ENCODE results near the gene NPW. TPM values are rescaled to one million over a fixed set of nuclear protein-coding genes. Genes with fewer than 3 reads are reported as not detected.

NPW gene
- total RNA-seq, 1 donor from 2014 or later: 4.2 TPM

GRCh38 chr16:2048116-2048543 lies 28.5 kb downstream of the NPW start:
- Mint-ChIP-seq H3K4me1 (ENCODE audit: low read depth) (peaks cover 10% of the 10 kb centered on the region), H3K9me3 (no peaks in the 10 kb centered on the region), H3K4me3 (ENCODE audit: low read depth) (peak overlapping the region; percentile 88), H3K27me3 (ENCODE audit: low read depth) (no peaks in the 10 kb centered on the region), H3K27ac (peak overlapping the region; percentile 22), H3K36me3 (ENCODE audit: low read depth) (peaks cover 9% of the 10 kb centered on the region)
- DNase-seq (ENCODE audit: low spot score): no peak
- intact Hi-C loops (cut with micrococcal nuclease): loop anchor here (5.0 kb wide), 1 partner anchor 41 kb away; the partner anchor contains the start of gene ZNF598

DNA sequence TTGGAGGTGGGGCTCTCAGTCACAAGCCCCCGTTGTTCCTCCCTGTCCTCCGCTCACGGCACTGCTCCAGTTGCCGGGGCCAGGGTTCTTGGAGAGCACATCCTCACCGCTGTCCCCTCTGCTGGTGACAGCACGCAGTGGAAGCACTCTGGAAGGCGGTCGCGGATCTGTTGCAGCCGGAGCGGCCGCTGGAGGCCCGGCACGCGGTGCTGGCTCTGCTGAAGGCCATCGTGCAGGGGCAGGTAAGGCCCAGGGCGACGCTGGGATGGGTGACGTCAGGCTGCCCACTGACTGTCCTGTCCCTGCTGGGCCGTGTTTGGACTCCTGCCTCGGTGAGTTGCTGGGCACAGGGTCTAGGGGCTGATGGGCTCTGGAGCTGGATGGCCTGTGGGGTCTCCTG lies 33.6 kb downstream of the NPW start:
- H3K36me3 Mint-ChIP-seq (ENCODE audit: low read depth): peaks cover 7% of the 10 kb centered on the region
- no peak overlapping the region for H3K4me3 Mint-ChIP-seq (ENCODE audit: low read depth)
- intact Hi-C loops (cut with micrococcal nuclease): no loop called here
- peaks cover 5% of the 10 kb centered on the region for H3K4me1 Mint-ChIP-seq (ENCODE audit: low read depth)
- H3K27ac Mint-ChIP-seq: no peak overlapping the region
- H3K9me3 Mint-ChIP-seq: no peaks in the 10 kb centered on the region
- no peaks in the 10 kb centered on the region for H3K27me3 Mint-ChIP-seq (ENCODE audit: low read depth)
- DNase-seq (ENCODE audit: low spot score): no peak

DNA sequence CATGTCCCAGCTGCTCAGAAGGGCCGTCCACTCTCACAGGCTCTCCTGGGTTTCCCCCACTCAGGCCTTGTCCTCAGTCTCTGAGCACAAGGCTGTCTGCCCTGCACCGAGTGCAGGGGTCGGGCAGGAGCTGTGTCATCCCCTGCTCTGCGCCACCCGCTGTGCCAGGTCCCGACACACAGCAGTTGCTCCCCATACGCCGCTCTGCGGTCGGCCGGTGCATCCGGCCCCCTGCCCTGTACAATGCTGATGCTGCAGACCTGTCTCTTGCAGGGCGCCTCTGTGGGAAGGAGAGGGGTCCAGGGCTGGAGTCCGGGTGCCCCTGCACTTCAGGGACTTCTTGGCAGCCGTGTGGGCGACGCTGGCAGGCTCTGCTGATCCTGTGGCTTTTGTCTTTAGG lies 34.3 kb downstream of the NPW start:
- Mint-ChIP-seq H3K27ac (no peak overlapping the region), H3K9me3 (no peaks in the 10 kb centered on the region), H3K4me3 (ENCODE audit: low read depth) (no peak overlapping the region), H3K36me3 (ENCODE audit: low read depth) (peaks cover 7% of the 10 kb centered on the region), H3K4me1 (ENCODE audit: low read depth) (no peaks in the 10 kb centered on the region), H3K27me3 (ENCODE audit: low read depth) (no peaks in the 10 kb centered on the region)
- no peak for DNase-seq (ENCODE audit: low spot score)
- intact Hi-C loops (cut with micrococcal nuclease): no loop called here

- no peaks in the 10 kb centered on the region for H3K4me1 Mint-ChIP-seq (ENCODE audit: low read depth)
- no peak for DNase-seq (ENCODE audit: low spot score)
- no peaks in the 10 kb centered on the region for H3K9me3 Mint-ChIP-seq
- peaks cover 7% of the 10 kb centered on the region for H3K36me3 Mint-ChIP-seq (ENCODE audit: low read depth)
- no peak overlapping the region for H3K27ac Mint-ChIP-seq
- intact Hi-C loops (cut with micrococcal nuclease): no loop called here
- no peaks in the 10 kb centered on the region for H3K27me3 Mint-ChIP-seq (ENCODE audit: low read depth)
- no peak overlapping the region for H3K4me3 Mint-ChIP-seq (ENCODE audit: low read depth)
Measured at GRCh38 chr16:2054543-2055245, 35.1 kb downstream of the NPW start.

- DNase-seq (ENCODE audit: low spot score): no peak
- no peaks in the 10 kb centered on the region for H3K9me3 Mint-ChIP-seq
- intact Hi-C loops (cut with micrococcal nuclease): no loop called here
- H3K27ac Mint-ChIP-seq: no peak overlapping the region
- no peak overlapping the region for H3K4me3 Mint-ChIP-seq (ENCODE audit: low read depth)
- peaks cover 3% of the 10 kb centered on the region for H3K36me3 Mint-ChIP-seq (ENCODE audit: low read depth)
- no peaks in the 10 kb centered on the region for H3K27me3 Mint-ChIP-seq (ENCODE audit: low read depth)
- no peaks in the 10 kb centered on the region for H3K4me1 Mint-ChIP-seq (ENCODE audit: low read depth)
Measured at GRCh38 chr16:2056077-2056476, 36.5 kb downstream of the NPW start.

- no peaks in the 10 kb centered on the region for H3K4me1 Mint-ChIP-seq (ENCODE audit: low read depth)
- no peak overlapping the region for H3K4me3 Mint-ChIP-seq (ENCODE audit: low read depth)
- H3K36me3 Mint-ChIP-seq (ENCODE audit: low read depth): no peaks in the 10 kb centered on the region
- H3K27ac Mint-ChIP-seq: no peak overlapping the region
- no peaks in the 10 kb centered on the region for H3K27me3 Mint-ChIP-seq (ENCODE audit: low read depth)
- DNase-seq (ENCODE audit: low spot score): no peak
- no peaks in the 10 kb centered on the region for H3K9me3 Mint-ChIP-seq
- intact Hi-C loops (cut with micrococcal nuclease): no loop called here
Measured at GRCh38 chr16:2056681-2057407, 37.3 kb downstream of the NPW start.

DNA sequence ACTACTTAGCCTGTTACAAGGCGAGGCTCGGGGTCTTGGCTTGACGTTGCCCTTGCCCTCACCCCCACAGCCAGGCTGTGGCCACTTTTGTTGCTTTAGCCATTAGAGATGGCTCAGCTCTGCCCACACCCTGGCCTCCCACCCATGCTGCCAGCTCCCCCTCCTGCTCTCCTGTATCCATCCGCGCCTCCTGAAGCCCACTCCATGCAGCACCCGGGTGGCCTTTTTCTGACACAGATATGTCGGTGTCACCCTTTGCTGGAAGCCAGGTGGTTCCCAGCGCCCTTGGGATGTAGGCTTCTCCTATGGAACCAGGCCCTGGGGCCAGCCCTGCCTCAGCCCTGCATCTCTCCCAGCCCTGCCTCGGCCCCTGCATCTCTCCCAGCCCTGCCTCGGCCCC lies 37.9 kb downstream of the NPW start:
- no peaks in the 10 kb centered on the region for H3K27me3 Mint-ChIP-seq (ENCODE audit: low read depth)
- intact Hi-C loops (cut with micrococcal nuclease): no loop called here
- H3K36me3 Mint-ChIP-seq (ENCODE audit: low read depth): no peaks in the 10 kb centered on the region
- DNase-seq (ENCODE audit: low spot score): no peak
- no peaks in the 10 kb centered on the region for H3K9me3 Mint-ChIP-seq
- H3K4me1 Mint-ChIP-seq (ENCODE audit: low read depth): no peaks in the 10 kb centered on the region
- H3K4me3 Mint-ChIP-seq (ENCODE audit: low read depth): no peak overlapping the region
- no peak overlapping the region for H3K27ac Mint-ChIP-seq

DNA sequence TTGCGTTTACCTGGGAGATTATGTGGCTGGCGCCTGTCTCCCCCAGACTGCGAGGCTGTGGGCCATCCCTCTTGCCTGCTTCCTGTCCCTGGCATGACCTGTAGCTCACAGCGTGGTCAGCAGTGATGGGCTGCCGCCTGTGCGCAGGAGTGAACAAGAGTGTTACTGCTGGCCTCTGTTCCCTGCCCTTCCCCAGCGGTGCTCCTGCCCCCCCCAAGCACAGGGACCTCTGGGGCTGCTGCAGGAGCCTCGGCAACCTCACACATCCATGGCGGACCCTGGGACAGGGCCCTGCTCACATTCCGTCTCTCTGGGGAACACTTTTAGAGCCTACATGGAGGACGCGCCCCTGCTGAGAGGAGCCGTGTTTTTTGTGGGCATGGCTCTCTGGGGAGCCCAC lies 38.8 kb downstream of the NPW start:
- Mint-ChIP-seq H3K27me3 (ENCODE audit: low read depth) (no peaks in the 10 kb centered on the region), H3K27ac (no peak overlapping the region), H3K9me3 (no peaks in the 10 kb centered on the region), H3K36me3 (ENCODE audit: low read depth) (no peaks in the 10 kb centered on the region), H3K4me1 (ENCODE audit: low read depth) (no peaks in the 10 kb centered on the region), H3K4me3 (ENCODE audit: low read depth) (no peak overlapping the region)
- no peak for DNase-seq (ENCODE audit: low spot score)
- intact Hi-C loops (cut with micrococcal nuclease): no loop called here

DNA sequence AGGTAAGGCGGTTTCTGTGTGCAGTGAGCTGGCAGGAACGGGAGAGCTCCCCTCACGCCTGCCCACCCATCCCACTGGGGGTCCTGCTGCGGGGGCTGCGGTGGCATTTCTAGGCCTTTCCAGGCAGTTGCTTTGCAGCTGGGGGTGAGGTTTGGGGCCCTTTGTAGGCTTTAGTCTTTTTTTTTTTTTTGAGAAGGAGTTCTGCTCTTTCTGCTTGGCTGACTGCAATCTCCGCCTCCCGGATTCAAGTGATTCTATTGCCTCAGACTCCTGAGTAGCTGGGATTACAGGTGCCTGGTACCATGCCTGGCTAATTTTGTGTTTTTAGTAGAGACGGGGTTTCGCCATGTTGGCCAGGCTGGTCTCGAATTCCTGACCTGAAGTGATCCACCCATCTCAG lies 39.3 kb downstream of the NPW start:
- DNase-seq (ENCODE audit: low spot score): no peak
- H3K36me3 Mint-ChIP-seq (ENCODE audit: low read depth): no peaks in the 10 kb centered on the region
- no peak overlapping the region for H3K4me3 Mint-ChIP-seq (ENCODE audit: low read depth)
- H3K27ac Mint-ChIP-seq: no peak overlapping the region
- H3K9me3 Mint-ChIP-seq: no peaks in the 10 kb centered on the region
- intact Hi-C loops (cut with micrococcal nuclease): no loop called here
- H3K4me1 Mint-ChIP-seq (ENCODE audit: low read depth): no peaks in the 10 kb centered on the region
- no peaks in the 10 kb centered on the region for H3K27me3 Mint-ChIP-seq (ENCODE audit: low read depth)

GRCh38 chr16:2060346-2060745 lies 40.8 kb downstream of the NPW start:
- no peak overlapping the region for H3K27ac Mint-ChIP-seq

DNA sequence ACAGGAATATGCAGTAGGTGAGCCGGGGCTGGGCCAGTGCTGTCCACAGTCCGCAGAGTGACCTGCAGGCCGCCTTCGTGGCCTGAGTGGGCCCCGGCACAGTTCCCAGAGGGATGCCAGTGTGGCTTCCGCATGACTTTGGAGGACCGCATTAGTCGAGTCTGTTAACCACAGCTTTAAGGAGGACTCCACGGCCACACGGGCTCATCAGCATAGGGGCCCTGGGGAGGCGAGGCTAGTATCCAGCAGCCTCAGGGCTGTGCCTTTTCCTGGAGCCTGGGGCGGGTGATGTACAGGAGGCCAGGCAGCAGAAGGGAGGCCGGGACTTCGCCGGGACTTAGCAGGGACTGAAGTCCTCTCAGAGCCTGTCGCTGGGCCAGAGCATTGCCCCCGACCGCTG lies 41.4 kb downstream of the NPW start:
- Mint-ChIP-seq H3K9me3 (no peaks in the 10 kb centered on the region), H3K27ac (no peak overlapping the region), H3K4me1 (ENCODE audit: low read depth) (no peaks in the 10 kb centered on the region), H3K4me3 (ENCODE audit: low read depth) (no peak overlapping the region), H3K36me3 (ENCODE audit: low read depth) (peaks cover 3% of the 10 kb centered on the region), H3K27me3 (ENCODE audit: low read depth) (no peaks in the 10 kb centered on the region)
- no peak for DNase-seq (ENCODE audit: low spot score)
- intact Hi-C loops (cut with micrococcal nuclease): no loop called here

More at GRCh38 chr16:2060346-2060745, 40.8 kb downstream of the NPW start:
- H3K9me3 Mint-ChIP-seq: no peaks in the 10 kb centered on the region
- no peaks in the 10 kb centered on the region for H3K27me3 Mint-ChIP-seq (ENCODE audit: low read depth)
- DNase-seq (ENCODE audit: low spot score): no peak
- H3K4me3 Mint-ChIP-seq (ENCODE audit: low read depth): no peak overlapping the region
- H3K36me3 Mint-ChIP-seq (ENCODE audit: low read depth): no peaks in the 10 kb centered on the region
- no peaks in the 10 kb centered on the region for H3K4me1 Mint-ChIP-seq (ENCODE audit: low read depth)
- intact Hi-C loops (cut with micrococcal nuclease): no loop called here

DNA sequence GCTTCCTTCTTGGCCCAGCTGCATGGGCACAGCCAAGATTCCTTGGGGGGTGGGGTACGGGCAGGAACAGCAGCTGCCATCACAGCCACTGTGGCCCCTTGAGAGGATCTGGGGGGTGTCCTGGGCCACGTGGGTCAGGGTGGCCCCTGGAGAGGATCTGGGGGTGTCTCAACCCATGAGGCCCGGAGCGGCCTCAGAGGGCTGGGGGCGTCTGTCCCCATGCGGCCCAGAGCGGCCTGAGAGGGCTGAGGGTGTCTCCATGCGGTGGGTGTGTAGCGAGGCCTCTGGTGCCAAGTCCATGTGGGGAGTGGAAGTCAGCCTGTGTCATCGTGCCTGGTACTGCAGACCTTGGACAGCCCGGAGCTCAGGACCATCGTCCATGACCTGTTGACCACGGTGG lies 41.9 kb downstream of the NPW start:
- H3K9me3 Mint-ChIP-seq: no peaks in the 10 kb centered on the region
- no peak overlapping the region for H3K4me3 Mint-ChIP-seq (ENCODE audit: low read depth)
- H3K4me1 Mint-ChIP-seq (ENCODE audit: low read depth): no peaks in the 10 kb centered on the region
- intact Hi-C loops (cut with micrococcal nuclease): no loop called here
- DNase-seq (ENCODE audit: low spot score): no peak
- no peaks in the 10 kb centered on the region for H3K27me3 Mint-ChIP-seq (ENCODE audit: low read depth)
- no peak overlapping the region for H3K27ac Mint-ChIP-seq
- H3K36me3 Mint-ChIP-seq (ENCODE audit: low read depth): peaks cover 8% of the 10 kb centered on the region

- Mint-ChIP-seq H3K9me3 (no peaks in the 10 kb centered on the region), H3K27ac (no peak overlapping the region), H3K36me3 (ENCODE audit: low read depth) (peaks cover 8% of the 10 kb centered on the region), H3K27me3 (ENCODE audit: low read depth) (no peaks in the 10 kb centered on the region), H3K4me3 (ENCODE audit: low read depth) (no peak overlapping the region), H3K4me1 (ENCODE audit: low read depth) (no peaks in the 10 kb centered on the region)
- DNase-seq (ENCODE audit: low spot score): no peak
- intact Hi-C loops (cut with micrococcal nuclease): no loop called here
Measured at GRCh38 chr16:2062801-2063200, 43.2 kb downstream of the NPW start.
